ENCODE measurements around the gene SLC22A23.
"Not testable (repeated sequence)": the region's sequence is repeated elsewhere in the genome, so short reads cannot be mapped to it uniquely, and the experiment has no call there.

The SLC22A23 gene

DNA sequence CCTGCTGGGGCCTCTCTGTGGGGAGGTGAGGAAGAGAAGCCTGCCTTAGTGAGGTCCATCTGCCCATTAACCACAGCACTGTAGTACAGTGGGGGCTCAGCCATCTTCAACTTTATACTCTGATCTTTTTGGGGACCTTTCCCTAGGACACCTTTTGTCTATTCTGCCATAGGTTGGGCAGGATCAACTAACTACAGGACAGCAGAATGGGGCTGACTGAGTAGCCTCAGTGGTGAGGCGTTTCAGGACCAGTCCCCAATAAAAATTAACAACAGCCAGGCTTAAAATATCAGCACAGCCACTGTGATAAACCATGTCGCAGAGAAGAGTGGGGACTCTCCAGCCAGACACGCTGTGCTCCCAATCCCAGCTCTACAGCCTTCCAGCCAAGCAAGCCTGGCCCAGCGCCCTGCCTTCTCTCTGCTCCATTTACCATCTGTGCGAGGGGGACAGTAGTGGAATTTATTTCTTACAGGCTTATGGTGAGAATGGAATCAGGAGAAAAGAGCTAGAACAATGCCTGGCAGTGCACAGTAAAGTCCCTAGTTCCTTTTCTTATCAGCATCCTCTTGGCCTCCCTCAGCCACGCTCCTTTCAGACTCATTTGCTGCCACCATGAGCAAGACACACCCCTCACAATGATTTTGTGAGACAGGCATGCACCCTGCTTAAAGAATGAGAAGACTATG is 75.5 kb downstream of the SLC22A23 start:
- H3K4me1 ChIP-seq (ENCODE audit: insufficient read depth, insufficient read length): peaks cover 6% of the 10 kb centered on the region
- H3K27me3 ChIP-seq (ENCODE audit: insufficient read depth, insufficient read length): no peaks in the 10 kb centered on the region
- H3K9ac ChIP-seq (ENCODE audit: insufficient read length, low read depth): no peak overlapping the region
- H3K36me3 ChIP-seq (ENCODE audit: insufficient read depth, insufficient read length, low read length): peaks cover 4% of the 10 kb centered on the region
- H3K9me3 ChIP-seq (ENCODE audit: insufficient read depth, low read length): no peaks in the 10 kb centered on the region
- TF ChIP-seq YY1 (IDR thresholded peaks at IDR 0.05; ENCODE audit: insufficient read depth, insufficient read length) (no peak), SUZ12 (IDR thresholded peaks at IDR 0.05; ENCODE audit: extremely low read depth, insufficient read depth, insufficient read length) (no peak), ZNF274 (IDR thresholded peaks at IDR 0.05; ENCODE audit: low read depth, low read length) (no peak)
- H3K4me3 ChIP-seq (ENCODE audit: insufficient read length, low read depth): no peak overlapping the region
- DNase-seq (ENCODE audit: low read depth, low spot score): no peak

DNA sequence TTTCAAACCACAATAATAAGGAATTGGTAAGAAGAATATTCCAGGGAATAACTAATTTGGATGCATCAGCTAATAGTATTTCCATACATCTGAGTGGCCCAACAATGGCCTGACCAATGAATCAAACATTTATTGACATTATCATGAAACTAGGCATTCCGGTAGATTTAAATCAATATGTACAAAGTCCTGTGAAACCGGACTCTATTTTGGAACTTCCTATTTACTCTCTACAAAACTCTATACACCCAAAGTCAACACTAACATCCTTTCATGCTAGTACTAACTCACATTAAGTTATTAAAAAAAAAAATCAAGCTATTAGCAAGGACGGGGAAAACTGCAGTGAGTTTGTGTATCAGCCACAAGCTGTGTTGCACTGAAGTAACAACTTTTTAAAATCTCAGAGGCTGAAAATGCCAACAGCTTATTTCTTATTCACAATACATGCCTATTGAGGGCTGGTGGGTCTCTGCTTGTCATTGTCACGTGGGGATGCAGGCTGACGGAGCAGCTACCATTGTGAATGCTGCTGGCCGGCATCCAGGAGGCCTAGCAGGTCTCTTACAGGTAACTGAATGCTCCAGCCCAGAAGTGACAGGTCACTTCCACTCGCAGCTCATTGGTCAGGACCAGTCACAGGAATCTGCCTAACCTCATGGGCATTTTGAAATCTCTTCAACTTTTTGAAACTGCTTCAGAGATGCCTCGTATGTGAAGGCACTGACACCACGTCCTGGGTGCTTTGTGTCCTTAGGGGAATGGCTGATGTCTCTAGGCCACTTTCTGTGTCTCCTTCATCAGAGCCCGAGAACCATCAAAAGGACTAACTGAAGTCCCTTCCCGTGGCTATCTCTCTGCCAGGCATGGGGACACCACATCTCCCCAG is 76.3 kb downstream of the SLC22A23 start:
- no peak for TF ChIP-seq YY1 (IDR thresholded peaks at IDR 0.05; ENCODE audit: insufficient read depth, insufficient read length)
- no peak for TF ChIP-seq ZNF274 (IDR thresholded peaks at IDR 0.05; ENCODE audit: low read depth, low read length)
- no peak for TF ChIP-seq SUZ12 (IDR thresholded peaks at IDR 0.05; ENCODE audit: extremely low read depth, insufficient read depth, insufficient read length)
- H3K27me3 ChIP-seq (ENCODE audit: insufficient read depth, insufficient read length): no peaks in the 10 kb centered on the region
- H3K4me1 ChIP-seq (ENCODE audit: insufficient read depth, insufficient read length): peaks cover 3% of the 10 kb centered on the region
- H3K4me3 ChIP-seq (ENCODE audit: insufficient read length, low read depth): no peak overlapping the region
- peaks cover 4% of the 10 kb centered on the region for H3K36me3 ChIP-seq (ENCODE audit: insufficient read depth, insufficient read length, low read length)
- H3K9ac ChIP-seq (ENCODE audit: insufficient read length, low read depth): no peak overlapping the region
- DNase-seq (ENCODE audit: low read depth, low spot score): no peak
- no peaks in the 10 kb centered on the region for H3K9me3 ChIP-seq (ENCODE audit: insufficient read depth, low read length)

DNA sequence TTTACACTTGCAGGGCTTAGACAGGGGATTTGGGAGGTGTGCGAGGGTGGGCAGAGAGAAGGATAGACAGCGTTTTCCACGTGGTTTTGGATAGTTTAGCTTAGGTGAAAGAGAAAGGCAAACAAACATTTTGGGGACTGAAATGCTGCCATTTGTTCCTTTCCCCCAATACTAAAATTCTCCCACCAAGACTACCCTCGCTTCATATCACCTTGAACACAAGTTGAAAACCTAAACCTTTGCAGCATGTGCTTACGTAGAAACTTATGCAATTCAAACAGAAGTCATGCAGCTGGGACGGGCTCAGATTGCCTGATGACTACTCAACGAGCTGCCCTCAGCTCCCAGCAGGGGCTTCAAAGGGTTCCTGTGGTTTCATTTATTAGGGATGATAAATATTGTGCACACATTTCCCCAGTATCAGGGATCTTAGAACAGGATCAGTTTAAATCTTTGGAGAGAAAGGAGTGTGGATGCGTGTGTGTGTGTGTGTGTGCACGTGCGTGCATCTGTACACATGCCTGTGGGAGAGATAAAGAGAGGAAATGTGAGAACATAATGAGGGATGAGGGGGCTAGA is 77.3 kb downstream of the SLC22A23 start:
- H3K27me3 ChIP-seq (ENCODE audit: insufficient read depth, insufficient read length): no peaks in the 10 kb centered on the region
- no peak for DNase-seq (ENCODE audit: low read depth, low spot score)
- peaks cover 3% of the 10 kb centered on the region for H3K4me1 ChIP-seq (ENCODE audit: insufficient read depth, insufficient read length)
- peaks cover 4% of the 10 kb centered on the region for H3K36me3 ChIP-seq (ENCODE audit: insufficient read depth, insufficient read length, low read length)
- TF ChIP-seq ZNF274 (IDR thresholded peaks at IDR 0.05; ENCODE audit: low read depth, low read length): no peak
- no peak for TF ChIP-seq SUZ12 (IDR thresholded peaks at IDR 0.05; ENCODE audit: extremely low read depth, insufficient read depth, insufficient read length)
- TF ChIP-seq YY1 (IDR thresholded peaks at IDR 0.05; ENCODE audit: insufficient read depth, insufficient read length): no peak
- no peaks in the 10 kb centered on the region for H3K9me3 ChIP-seq (ENCODE audit: insufficient read depth, low read length)
- H3K9ac ChIP-seq (ENCODE audit: insufficient read length, low read depth): no peak overlapping the region
- H3K4me3 ChIP-seq (ENCODE audit: insufficient read length, low read depth): no peak overlapping the region

DNA sequence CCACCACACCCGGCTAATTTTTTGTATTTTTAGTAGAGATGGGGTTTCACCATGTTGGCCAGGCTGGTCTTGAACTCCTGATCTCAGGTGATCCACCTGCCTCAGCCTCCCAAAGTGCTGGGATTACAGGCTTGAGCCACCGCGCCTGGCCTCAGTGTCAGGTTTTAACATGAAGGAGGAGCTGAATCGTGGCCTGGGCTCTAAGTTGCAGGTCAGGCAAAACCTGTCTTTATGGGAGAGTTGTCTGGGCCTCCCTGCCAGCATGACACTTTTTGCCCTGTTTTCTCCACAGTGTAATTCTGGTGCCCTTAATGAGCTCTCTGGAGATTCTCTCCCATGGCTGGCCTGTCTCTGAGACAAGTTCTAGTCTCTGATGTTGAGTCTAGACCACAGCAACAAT is 78.0 kb downstream of the SLC22A23 start:
- H3K27me3 ChIP-seq (ENCODE audit: insufficient read depth, insufficient read length); H3K4me1 ChIP-seq (ENCODE audit: insufficient read depth, insufficient read length); DNase-seq (ENCODE audit: low read depth, low spot score); H3K36me3 ChIP-seq (ENCODE audit: insufficient read depth, insufficient read length, low read length); H3K9ac ChIP-seq (ENCODE audit: insufficient read length, low read depth); H3K9me3 ChIP-seq (ENCODE audit: insufficient read depth, low read length); H3K4me3 ChIP-seq (ENCODE audit: insufficient read length, low read depth): not testable (repeated sequence)

DNA sequence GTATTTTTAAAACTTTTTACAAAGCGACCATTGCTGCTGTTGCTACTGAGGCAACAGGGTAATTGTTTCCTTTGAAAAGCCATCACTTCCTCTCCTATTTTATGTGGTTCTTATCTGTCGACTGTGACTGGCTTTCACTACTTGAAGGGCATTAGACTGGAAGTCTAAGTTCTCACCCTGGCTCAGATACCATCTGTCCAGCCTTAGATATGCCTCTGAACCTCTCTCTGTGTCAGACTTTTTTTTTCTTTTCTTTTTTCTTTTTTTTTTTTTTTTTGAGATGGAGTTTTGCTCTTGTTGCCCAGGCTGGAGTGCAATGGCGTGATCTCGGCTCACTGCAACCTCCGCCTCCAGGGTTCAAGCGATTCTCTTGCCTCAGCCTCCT is 78.5 kb downstream of the SLC22A23 start:
- H3K9ac ChIP-seq (ENCODE audit: insufficient read length, low read depth); H3K36me3 ChIP-seq (ENCODE audit: insufficient read depth, insufficient read length, low read length); H3K27me3 ChIP-seq (ENCODE audit: insufficient read depth, insufficient read length); H3K9me3 ChIP-seq (ENCODE audit: insufficient read depth, low read length); DNase-seq (ENCODE audit: low read depth, low spot score); H3K4me1 ChIP-seq (ENCODE audit: insufficient read depth, insufficient read length); H3K4me3 ChIP-seq (ENCODE audit: insufficient read length, low read depth): not testable (repeated sequence)

DNA sequence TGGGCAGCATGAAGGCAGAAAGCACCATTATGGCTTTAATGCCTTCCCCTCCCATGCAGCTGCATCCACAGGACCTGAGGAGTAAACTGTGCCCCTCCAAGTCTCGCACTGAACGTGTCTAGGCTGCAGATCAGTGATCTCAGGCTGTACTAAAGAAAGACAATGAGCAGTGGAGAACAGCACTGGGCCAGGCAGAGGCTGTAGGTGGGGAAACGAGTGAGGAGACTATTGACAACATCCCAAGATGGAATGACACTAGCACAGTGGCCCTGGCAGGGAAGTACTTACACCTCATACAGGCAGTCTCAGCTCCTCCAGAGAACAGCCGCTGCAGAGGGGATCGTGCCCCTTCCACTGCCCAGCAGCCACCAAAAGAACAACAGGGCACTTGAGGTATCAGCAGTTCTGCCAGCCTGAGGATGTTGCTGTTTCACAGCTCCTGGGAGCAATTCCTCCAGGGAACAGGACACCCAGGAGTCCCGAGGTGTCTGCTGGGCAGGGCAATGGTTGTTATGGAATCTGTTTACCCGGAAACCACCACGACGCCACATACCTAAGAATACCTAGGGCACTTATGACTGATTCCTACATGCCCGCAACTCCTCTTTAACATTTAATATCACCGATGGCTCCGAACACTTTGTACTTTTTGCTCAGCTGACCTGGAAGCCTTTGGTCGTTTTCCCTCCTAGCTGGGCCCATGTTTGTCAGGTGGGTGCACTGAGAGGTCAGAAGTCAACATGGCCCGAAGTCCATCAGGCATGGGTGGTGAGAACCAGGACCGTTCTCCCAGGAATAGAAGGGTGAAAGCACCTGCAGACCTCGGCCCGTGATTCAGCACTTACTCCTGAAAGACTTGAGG is 79.1 kb downstream of the SLC22A23 start:
- no peaks in the 10 kb centered on the region for H3K27me3 ChIP-seq (ENCODE audit: insufficient read depth, insufficient read length)
- no peak overlapping the region for H3K9ac ChIP-seq (ENCODE audit: insufficient read length, low read depth)
- peaks cover 4% of the 10 kb centered on the region for H3K36me3 ChIP-seq (ENCODE audit: insufficient read depth, insufficient read length, low read length)
- TF ChIP-seq YY1 (IDR thresholded peaks at IDR 0.05; ENCODE audit: insufficient read depth, insufficient read length) (no peak), ZNF274 (IDR thresholded peaks at IDR 0.05; ENCODE audit: low read depth, low read length) (no peak), SUZ12 (IDR thresholded peaks at IDR 0.05; ENCODE audit: extremely low read depth, insufficient read depth, insufficient read length) (no peak)
- no peak for DNase-seq (ENCODE audit: low read depth, low spot score)
- H3K4me3 ChIP-seq (ENCODE audit: insufficient read length, low read depth): no peak overlapping the region
- H3K9me3 ChIP-seq (ENCODE audit: insufficient read depth, low read length): no peaks in the 10 kb centered on the region
- H3K4me1 ChIP-seq (ENCODE audit: insufficient read depth, insufficient read length): peaks cover 3% of the 10 kb centered on the region
